NB4 (cell line): ENCODE data around the gene NCBP1.

Source experiments
- CTCF ChIP-seq: IDR thresholded peaks from one replicate; pipeline ENCODE4 v1.5.1; 2012; ENCODE audit warnings: low read depth, low read length
- POLR2A ChIP-seq: IDR thresholded peaks from 2 replicates; pipeline ENCODE4 v1.6.1; 2011; ENCODE audit warnings: mild to moderate bottlenecking; ENCODE audit not compliant: insufficient read length; ENCODE audit errors: extremely low read depth

GRCh38 chr9:97673922-97674321 is 40.3 kb downstream of the NCBP1 start:
- TF ChIP-seq CTCF (no peak), POLR2A (no peak)
